Measurements from ENCODE around the gene LYRM2.

DNA sequence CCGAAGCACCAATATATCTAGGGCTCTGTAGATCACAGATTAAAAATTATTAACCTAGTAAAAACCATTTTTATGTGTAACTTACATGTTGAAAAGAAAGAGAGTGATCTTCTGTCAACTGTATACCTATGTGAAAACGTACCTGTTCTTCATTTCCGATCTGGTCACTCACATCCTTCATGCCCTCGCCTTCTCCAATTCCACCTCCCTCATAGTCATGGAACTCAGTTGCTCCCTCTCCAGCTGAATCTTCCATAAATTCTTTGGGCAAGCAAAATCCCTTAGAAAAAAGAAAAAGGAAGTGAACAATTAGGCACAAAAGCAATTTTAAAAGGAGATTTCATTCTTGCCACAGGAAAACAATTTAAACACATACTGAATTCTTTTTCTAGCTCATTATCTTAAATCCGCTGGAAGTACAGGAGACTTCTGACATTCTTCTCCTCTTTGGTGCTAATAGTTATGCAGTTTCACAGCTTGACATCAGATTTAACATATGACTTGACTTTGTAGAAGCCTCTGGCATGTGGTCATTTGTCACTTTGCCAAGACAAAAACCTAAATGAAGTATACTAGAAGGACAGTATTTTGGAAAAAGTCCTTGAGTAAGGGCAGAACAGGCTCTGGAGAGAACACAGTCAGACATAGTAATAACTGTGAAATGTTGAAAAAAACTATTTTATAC is 29.5 kb upstream of the LYRM2 start:
- TF ChIP-seq CTCF (tag by site-specific recombination; IDR thresholded peaks at IDR 0.05): no peak
- TF ChIP-seq SP2 (tag by site-specific recombination; IDR thresholded peaks at IDR 0.05): no peak
- no peak for TF ChIP-seq ZNF433 (tag by site-specific recombination; IDR thresholded peaks at IDR 0.05; ENCODE audit: low read depth)
- no peak for TF ChIP-seq ZFP69B (tag by site-specific recombination; IDR thresholded peaks at IDR 0.05)
- no peak for TF ChIP-seq REST (tag by site-specific recombination; IDR thresholded peaks at IDR 0.05)
- TF ChIP-seq, protein P1, sequence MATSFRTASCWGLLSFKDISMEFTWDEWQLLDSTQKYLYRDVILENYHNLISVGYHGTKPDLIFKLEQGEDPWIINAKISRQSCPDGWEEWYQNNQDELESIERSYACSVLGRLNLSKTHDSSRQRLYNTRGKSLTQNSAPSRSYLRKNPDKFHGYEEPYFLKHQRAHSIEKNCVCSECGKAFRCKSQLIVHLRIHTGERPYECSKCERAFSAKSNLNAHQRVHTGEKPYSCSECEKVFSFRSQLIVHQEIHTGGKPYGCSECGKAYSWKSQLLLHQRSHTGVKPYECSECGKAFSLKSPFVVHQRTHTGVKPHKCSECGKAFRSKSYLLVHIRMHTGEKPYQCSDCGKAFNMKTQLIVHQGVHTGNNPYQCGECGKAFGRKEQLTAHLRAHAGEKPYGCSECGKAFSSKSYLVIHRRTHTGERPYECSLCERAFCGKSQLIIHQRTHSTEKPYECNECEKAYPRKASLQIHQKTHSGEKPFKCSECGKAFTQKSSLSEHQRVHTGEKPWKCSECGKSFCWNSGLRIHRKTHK (tag by site-specific recombination; IDR thresholded peaks at IDR 0.05): no peak
- TF ChIP-seq ELK4 (IDR thresholded peaks at IDR 0.05; ENCODE audit: borderline replicate concordance, low read depth, low read length): no peak
- no peak for TF ChIP-seq ZNF398 (tag by site-specific recombination; IDR thresholded peaks at IDR 0.05)
- no peak for TF ChIP-seq ZNF843 (tag by site-specific recombination; IDR thresholded peaks at IDR 0.05)
- no peak for TF ChIP-seq ZNF214 (tag by site-specific recombination; IDR thresholded peaks at IDR 0.05; ENCODE audit: borderline replicate concordance)
- no peak for TF ChIP-seq KLF10 (tag by site-specific recombination; IDR thresholded peaks at IDR 0.05)

All from HEK293 (cell line).